ENCODE measurements around the gene DDX54. TPM values are rescaled to one million over a fixed set of nuclear protein-coding genes. Genes with fewer than 3 reads are reported as not detected.

Gene DDX54, protein sequence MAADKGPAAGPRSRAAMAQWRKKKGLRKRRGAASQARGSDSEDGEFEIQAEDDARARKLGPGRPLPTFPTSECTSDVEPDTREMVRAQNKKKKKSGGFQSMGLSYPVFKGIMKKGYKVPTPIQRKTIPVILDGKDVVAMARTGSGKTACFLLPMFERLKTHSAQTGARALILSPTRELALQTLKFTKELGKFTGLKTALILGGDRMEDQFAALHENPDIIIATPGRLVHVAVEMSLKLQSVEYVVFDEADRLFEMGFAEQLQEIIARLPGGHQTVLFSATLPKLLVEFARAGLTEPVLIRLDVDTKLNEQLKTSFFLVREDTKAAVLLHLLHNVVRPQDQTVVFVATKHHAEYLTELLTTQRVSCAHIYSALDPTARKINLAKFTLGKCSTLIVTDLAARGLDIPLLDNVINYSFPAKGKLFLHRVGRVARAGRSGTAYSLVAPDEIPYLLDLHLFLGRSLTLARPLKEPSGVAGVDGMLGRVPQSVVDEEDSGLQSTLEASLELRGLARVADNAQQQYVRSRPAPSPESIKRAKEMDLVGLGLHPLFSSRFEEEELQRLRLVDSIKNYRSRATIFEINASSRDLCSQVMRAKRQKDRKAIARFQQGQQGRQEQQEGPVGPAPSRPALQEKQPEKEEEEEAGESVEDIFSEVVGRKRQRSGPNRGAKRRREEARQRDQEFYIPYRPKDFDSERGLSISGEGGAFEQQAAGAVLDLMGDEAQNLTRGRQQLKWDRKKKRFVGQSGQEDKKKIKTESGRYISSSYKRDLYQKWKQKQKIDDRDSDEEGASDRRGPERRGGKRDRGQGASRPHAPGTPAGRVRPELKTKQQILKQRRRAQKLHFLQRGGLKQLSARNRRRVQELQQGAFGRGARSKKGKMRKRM
- 28.7 and 38.3 TPM in 2 replicates for total RNA-seq

DNA sequence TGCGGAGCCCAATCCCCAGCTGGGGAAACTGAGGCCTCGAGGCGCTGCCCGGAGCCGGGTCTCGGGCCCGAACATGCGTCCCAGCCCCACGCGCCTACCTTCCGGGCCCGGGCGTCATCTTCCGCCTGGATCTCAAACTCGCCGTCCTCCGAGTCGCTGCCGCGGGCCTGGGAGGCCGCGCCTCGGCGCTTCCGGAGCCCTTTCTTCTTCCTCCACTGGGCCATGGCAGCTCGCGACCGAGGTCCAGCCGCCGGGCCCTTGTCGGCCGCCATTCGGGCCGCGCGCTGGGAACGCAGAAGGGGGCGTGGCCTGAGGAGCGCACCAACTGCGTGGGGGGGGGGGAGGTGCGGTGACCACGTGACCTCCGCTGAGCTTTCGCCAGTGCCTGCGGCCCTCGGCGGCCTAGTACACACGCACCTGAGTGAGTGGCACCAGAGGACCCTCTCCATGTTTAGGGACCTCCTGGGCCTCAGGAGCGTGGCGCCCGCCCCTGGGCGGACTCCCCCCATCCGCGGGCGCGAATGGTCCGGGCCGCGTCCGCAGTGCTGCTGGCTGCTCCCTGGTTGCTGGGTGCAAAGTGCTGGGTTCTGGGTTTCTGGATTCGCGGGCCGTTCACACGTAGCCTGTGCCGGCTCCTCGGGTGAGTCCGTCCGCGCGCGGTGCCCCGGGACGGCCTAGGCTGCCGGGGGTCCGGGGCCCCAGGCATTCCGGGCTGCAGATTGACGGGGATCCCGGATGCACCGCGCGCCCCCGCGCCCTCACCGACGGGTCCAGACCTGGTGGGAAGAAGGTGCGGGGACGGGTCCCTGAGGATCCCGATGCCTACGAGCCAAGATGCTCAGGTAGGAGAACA, at the start of gene DDX54, which contains the start of gene RITA1:
DDX54 (minus strand) TSS at position 299 of the 853 bp plus-strand sequence; CDS start at position 272, 27 bp downstream.
RITA1 (plus strand) TSS at position 542 of the 853 bp plus-strand sequence. CDS start 1,026 bp downstream, outside the sequence.

DNA sequence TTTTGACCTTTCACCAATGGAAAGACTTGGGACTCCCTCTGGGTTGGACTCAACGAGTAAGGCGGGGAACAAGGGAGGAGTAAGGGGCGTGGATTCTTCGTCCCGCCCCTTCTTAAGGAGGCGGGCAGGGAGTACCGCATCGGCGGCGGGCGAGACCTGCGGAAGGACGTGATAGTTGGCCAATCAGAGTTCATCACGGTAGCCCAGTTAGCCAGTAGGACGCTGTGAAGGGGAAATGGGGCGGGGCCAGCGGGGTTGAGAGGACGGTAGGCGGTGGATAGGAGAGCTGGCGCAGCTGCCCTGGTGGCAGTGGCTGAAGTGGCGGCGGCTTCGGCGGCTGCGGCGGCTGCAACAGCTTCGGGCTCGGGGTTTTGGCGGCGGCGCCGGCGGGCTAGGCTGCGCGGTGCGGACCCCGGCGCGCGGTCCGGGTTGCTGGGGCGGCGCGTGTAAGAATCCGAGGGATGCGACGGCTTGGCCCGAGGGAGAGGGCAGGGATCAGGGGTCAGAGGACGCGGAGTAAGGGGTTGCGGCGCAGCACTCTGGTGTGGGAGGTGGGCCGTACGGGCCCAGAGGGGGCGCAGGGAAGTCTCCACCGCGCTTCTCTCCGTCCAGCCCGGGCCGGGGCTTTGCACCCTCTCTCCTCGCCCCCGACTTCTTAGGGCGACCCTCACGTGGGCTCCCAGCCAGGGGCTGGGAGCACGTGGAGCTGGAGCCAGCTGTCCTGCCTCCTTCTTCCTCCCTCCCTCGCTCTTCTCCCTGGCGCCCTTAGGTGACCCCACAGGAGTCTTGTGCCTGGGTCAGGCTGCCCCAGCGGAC, 36.1 kb upstream of the DDX54 start, which contains the start of gene TPCN1:
TPCN1 (plus strand) TSS at position 284 of the 816 bp plus-strand sequence. CDS start 5,389 bp downstream, outside the sequence.

DNA sequence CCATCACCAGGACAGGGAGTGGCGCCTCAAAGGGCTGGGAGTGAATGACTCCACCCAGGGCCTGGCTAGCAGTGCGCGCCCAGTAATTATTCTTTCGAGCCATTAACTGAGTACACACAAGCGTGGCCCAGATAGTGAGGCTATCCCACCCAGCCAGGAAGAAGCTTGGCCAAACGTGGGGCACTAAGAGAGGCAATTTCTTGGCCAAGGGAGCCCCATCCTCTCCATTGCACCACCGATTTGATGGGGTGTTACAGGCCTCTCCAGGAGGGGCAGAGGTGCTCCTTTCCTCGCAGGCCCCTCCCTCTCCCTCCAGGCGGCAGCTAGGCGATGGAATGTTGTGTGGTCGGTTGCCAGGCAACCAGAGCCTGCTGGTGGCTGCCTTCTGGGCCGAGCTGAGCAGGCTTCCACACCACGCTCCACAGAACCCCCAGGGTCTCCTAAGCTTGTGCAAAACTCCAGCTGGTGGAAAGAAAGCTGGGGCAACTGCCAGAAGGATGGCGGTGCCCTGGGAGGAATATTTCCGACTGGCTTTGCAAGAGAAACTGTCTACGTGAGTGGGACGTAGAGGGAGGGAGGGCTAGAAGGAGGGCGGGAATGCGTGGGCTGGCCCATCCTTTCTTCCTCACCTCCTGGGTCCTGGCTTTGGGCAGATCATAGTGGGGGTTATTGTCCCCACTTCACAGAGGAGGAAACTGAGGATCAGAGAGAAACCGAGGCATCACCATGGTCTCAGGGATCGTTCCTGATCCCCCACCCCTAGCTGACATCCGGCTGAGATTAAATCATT, 35.7 kb downstream of the DDX54 start, which contains the start of gene CFAP73:
CFAP73 (plus strand) TSS at position 364 of the 790 bp plus-strand sequence; CDS start at position 498, 134 bp downstream.

DNA sequence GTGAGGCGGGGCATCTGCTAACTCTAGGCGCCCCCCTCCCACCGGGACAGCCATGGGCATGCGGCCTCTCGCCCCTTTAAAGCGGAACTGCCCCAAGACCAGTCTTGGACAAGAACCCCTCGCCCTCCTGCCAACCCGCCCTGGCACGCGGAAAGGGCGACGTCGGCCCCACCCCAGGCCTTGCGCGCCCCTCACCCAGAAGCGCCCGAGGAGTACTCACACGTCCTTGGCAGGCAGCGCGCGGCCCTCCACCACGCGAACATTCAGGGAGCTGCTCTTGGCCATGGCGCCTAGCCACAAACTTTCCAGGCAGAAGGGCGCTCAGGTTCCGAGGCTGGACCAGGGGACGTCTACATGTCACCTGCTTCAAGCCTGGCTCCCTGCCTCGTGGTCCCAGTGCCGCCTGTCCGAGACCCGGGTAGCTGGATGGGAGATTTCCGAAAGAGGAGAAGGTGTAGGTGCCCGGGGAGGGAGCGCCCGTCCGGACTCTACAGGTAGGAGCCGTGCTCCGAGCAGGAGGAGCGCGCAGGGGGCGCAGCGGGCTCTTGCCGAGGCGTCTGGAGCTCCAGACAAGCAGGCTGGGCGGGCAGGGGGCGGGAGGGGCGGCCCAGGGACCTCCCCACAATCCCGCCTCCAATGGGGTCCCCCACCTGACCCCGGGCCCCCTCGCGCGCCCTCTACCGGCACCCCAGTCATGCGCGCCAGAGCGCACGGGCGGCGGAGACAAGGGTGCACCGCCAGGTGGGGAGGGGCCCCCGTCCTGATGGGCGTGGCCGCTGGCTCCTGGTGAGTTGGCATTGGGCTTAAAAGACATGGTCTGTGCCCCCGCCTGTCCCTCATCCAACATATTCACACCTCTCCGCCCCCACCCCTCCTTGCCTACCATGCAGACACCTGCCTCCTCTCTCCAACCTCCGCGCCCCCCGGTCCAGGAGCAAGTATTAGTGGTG, 49.8 kb downstream of the DDX54 start, which contains the start of gene RASAL1:
RASAL1 (minus strand) TSS at position 584 of the 950 bp plus-strand sequence; CDS start at position 285, 299 bp downstream.

Other genes starting within 250 kb of the DDX54 start
- gene OAS3, start 247.0 kb downstream of the DDX54 start, total RNA-seq: 2.5 and 3.0 TPM in 2 replicates
- 0.43 and 0.95 TPM in 2 replicates for gene OAS2, start 207.0 kb downstream of the DDX54 start, total RNA-seq
- 1.5 and 2.9 TPM in 2 replicates for gene DTX1, start 128.7 kb downstream of the DDX54 start, total RNA-seq
- not detected in 2 replicates for gene RASAL1, start 49.7 kb downstream of the DDX54 start, total RNA-seq
- gene CFAP73, start 35.8 kb downstream of the DDX54 start, total RNA-seq: not detected in 2 replicates
- 11.9 and 16.8 TPM in 2 replicates for gene RITA1, start 243 bp upstream of the DDX54 start, total RNA-seq
- gene TPCN1, start 36.0 kb upstream of the DDX54 start, total RNA-seq: 4.6 and 7.6 TPM in 2 replicates
- 12.2 and 14.5 TPM in 2 replicates for gene SLC8B1, start 149.6 kb upstream of the DDX54 start, total RNA-seq
- 17.1 and 20.4 TPM in 2 replicates for gene PLBD2, start 173.1 kb upstream of the DDX54 start, total RNA-seq
- 0.11 TPM in 1 of 2 replicates, not detected in the other for gene SDS, start 218.4 kb upstream of the DDX54 start, total RNA-seq
- 2.1 and 2.9 TPM in 2 replicates for gene SDSL, start 236.9 kb upstream of the DDX54 start, total RNA-seq